Activated T-helper 2 cell treated with anti-CD3 and anti-CD28 coated beads, Interferon-gamma antibody, Interleukin-2, Interleukin-4, amounts not matched to agents 10 μg/mL and 5 μg/mL and 100 μg/mL, durations not matched to agents 14 hours and 24 hours and 36 hours (primary cell): ENCODE data around the gene SNPH. TPM values are rescaled to one million over a fixed set of nuclear protein-coding genes. Genes with fewer than 3 reads are reported as not detected.
A peak's percentile ranks its signal among the peaks of the same experiment; 100 is the strongest.

Experiments
- DNase-seq: peaks from one replicate; pipeline ENCODE4 v3.0.0; 2021; ENCODE audit warnings: low spot score
- H3K27ac Mint-ChIP-seq: one replicate; pipeline ENCODE4 v1.8.0; 2021; ENCODE audit warnings: mixed read lengths
- H3K27me3 Mint-ChIP-seq: one replicate; pipeline ENCODE4 v1.8.0; 2021; ENCODE audit warnings: low read depth, mixed read lengths
- H3K36me3 Mint-ChIP-seq: one replicate; pipeline ENCODE4 v1.8.0; 2021; ENCODE audit warnings: low read depth, mixed read lengths
- H3K4me1 Mint-ChIP-seq: one replicate; pipeline ENCODE4 v1.8.0; 2021; ENCODE audit warnings: low read depth, mixed read lengths
- H3K4me3 Mint-ChIP-seq: one replicate; pipeline ENCODE4 v1.8.0; 2021; ENCODE audit warnings: low read depth, mild to moderate bottlenecking, moderate library complexity, mixed read lengths
- H3K9me3 Mint-ChIP-seq: one replicate; pipeline ENCODE4 v1.8.0; 2021; ENCODE audit warnings: mixed read lengths
- intact Hi-C: fragments of 100-400 bp; cut with micrococcal nuclease; formaldehyde crosslinking; loops from one replicate; pipeline ENCODE4 v1.15.1; 2023
- total RNA-seq: library from RNA; stranded (reverse); gene quantifications from 2 replicates; pipeline ENCODE4 v1.2.3, GENCODE V29; 2022

The SNPH gene
- total RNA-seq, 1 donor from 2014 or later = 2.7 TPM

- peaks cover 25% of the 10 kb centered on the region for H3K4me1 Mint-ChIP-seq
- H3K4me3 Mint-ChIP-seq = peak overlapping the region; percentile 37
- H3K27ac Mint-ChIP-seq = no peak overlapping the region
- no peaks in the 10 kb centered on the region for H3K27me3 Mint-ChIP-seq
- intact Hi-C loops = loop anchor here (5.0 kb wide), 1 partner anchor 41 kb away; the partner anchor contains the start of gene RAD21L1
- H3K9me3 Mint-ChIP-seq = peaks cover 5% of the 10 kb centered on the region
- no peak for DNase-seq
- H3K36me3 Mint-ChIP-seq = peaks cover 8% of the 10 kb centered on the region
Measured at GRCh38 chr20:1267809-1268374, 1.8 kb downstream of the SNPH start.

GRCh38 chr20:1269235-1269634, 3.1 kb downstream of the SNPH start:
- no peak overlapping the region for H3K27ac Mint-ChIP-seq
- no peaks in the 10 kb centered on the region for H3K9me3 Mint-ChIP-seq
- H3K27me3 Mint-ChIP-seq = no peaks in the 10 kb centered on the region
- peaks cover 4% of the 10 kb centered on the region for H3K36me3 Mint-ChIP-seq
- H3K4me3 Mint-ChIP-seq = no peak overlapping the region
- intact Hi-C loops = loop anchor here (5.0 kb wide), 1 partner anchor 42 kb away; the partner anchor contains the start of gene RAD21L1
- peaks cover 25% of the 10 kb centered on the region for H3K4me1 Mint-ChIP-seq
- DNase-seq = no peak

GRCh38 chr20:1269850-1270249, 3.8 kb downstream of the SNPH start:
- H3K27ac Mint-ChIP-seq = no peak overlapping the region
- H3K9me3 Mint-ChIP-seq = no peaks in the 10 kb centered on the region
- no peak overlapping the region for H3K4me3 Mint-ChIP-seq
- peaks cover 4% of the 10 kb centered on the region for H3K36me3 Mint-ChIP-seq
- peaks cover 23% of the 10 kb centered on the region for H3K4me1 Mint-ChIP-seq
- no peak for DNase-seq
- H3K27me3 Mint-ChIP-seq = no peaks in the 10 kb centered on the region
- intact Hi-C loops = loop anchor here (5.0 kb wide), 1 partner anchor 43 kb away; the partner anchor contains the start of gene RAD21L1

GRCh38 chr20:1272368-1273100, 6.4 kb downstream of the SNPH start:
- Mint-ChIP-seq H3K4me3 (no peak overlapping the region), H3K27ac (no peak overlapping the region), H3K9me3 (no peaks in the 10 kb centered on the region), H3K27me3 (no peaks in the 10 kb centered on the region), H3K36me3 (peaks cover 4% of the 10 kb centered on the region), H3K4me1 (peaks cover 6% of the 10 kb centered on the region)
- intact Hi-C loops = no loop called here
- no peak for DNase-seq

GRCh38 chr20:1273366-1273765, 7.3 kb downstream of the SNPH start:
- no peak overlapping the region for H3K27ac Mint-ChIP-seq
- no peak overlapping the region for H3K4me3 Mint-ChIP-seq
- intact Hi-C loops = no loop called here
- DNase-seq = no peak
- H3K9me3 Mint-ChIP-seq = no peaks in the 10 kb centered on the region
- H3K27me3 Mint-ChIP-seq = no peaks in the 10 kb centered on the region
- H3K4me1 Mint-ChIP-seq = peaks cover 2% of the 10 kb centered on the region
- H3K36me3 Mint-ChIP-seq = peaks cover 4% of the 10 kb centered on the region

GRCh38 chr20:1274485-1275311, 8.6 kb downstream of the SNPH start:
- Mint-ChIP-seq H3K27me3 (no peaks in the 10 kb centered on the region), H3K4me1 (no peaks in the 10 kb centered on the region), H3K4me3 (no peak overlapping the region), H3K36me3 (no peaks in the 10 kb centered on the region), H3K27ac (no peak overlapping the region), H3K9me3 (no peaks in the 10 kb centered on the region)
- intact Hi-C loops = no loop called here
- no peak for DNase-seq

GRCh38 chr20:1275919-1276318, 9.8 kb downstream of the SNPH start:
- Mint-ChIP-seq H3K27ac (no peak overlapping the region), H3K9me3 (no peaks in the 10 kb centered on the region), H3K4me3 (no peak overlapping the region), H3K27me3 (no peaks in the 10 kb centered on the region), H3K4me1 (no peaks in the 10 kb centered on the region), H3K36me3 (no peaks in the 10 kb centered on the region)
- intact Hi-C loops = no loop called here
- DNase-seq = no peak

GRCh38 chr20:1277529-1278322, 11.6 kb downstream of the SNPH start:
- intact Hi-C loops = no loop called here
- H3K27ac Mint-ChIP-seq = no peak overlapping the region
- no peaks in the 10 kb centered on the region for H3K27me3 Mint-ChIP-seq
- H3K9me3 Mint-ChIP-seq = no peaks in the 10 kb centered on the region
- no peaks in the 10 kb centered on the region for H3K36me3 Mint-ChIP-seq
- DNase-seq = no peak
- H3K4me3 Mint-ChIP-seq = no peak overlapping the region
- no peaks in the 10 kb centered on the region for H3K4me1 Mint-ChIP-seq

GRCh38 chr20:1278993-1279392, 12.9 kb downstream of the SNPH start:
- Mint-ChIP-seq H3K27me3 (no peaks in the 10 kb centered on the region), H3K4me1 (no peaks in the 10 kb centered on the region)
- intact Hi-C loops = no loop called here

GRCh38 chr20:1280195-1281102, 14.4 kb downstream of the SNPH start:
- no peak for DNase-seq
- intact Hi-C loops = no loop called here
- H3K27ac Mint-ChIP-seq = no peak overlapping the region

More at GRCh38 chr20:1278993-1279392, 12.9 kb downstream of the SNPH start:
- Mint-ChIP-seq H3K9me3 (no peaks in the 10 kb centered on the region), H3K36me3 (no peaks in the 10 kb centered on the region), H3K27ac (no peak overlapping the region), H3K4me3 (no peak overlapping the region)
- DNase-seq = no peak

GRCh38 chr20:1281279-1282057, 15.4 kb downstream of the SNPH start:
- H3K4me3 Mint-ChIP-seq = no peak overlapping the region
- no peaks in the 10 kb centered on the region for H3K9me3 Mint-ChIP-seq
- intact Hi-C loops = no loop called here
- H3K27me3 Mint-ChIP-seq = no peaks in the 10 kb centered on the region
- peaks cover 4% of the 10 kb centered on the region for H3K4me1 Mint-ChIP-seq
- peak; percentile 4 for DNase-seq
- peak overlapping the region; percentile 14 for H3K27ac Mint-ChIP-seq
- H3K36me3 Mint-ChIP-seq = no peaks in the 10 kb centered on the region

More at GRCh38 chr20:1280195-1281102, 14.4 kb downstream of the SNPH start:
- Mint-ChIP-seq H3K9me3 (no peaks in the 10 kb centered on the region), H3K4me1 (no peaks in the 10 kb centered on the region), H3K4me3 (no peak overlapping the region), H3K27me3 (no peaks in the 10 kb centered on the region), H3K36me3 (no peaks in the 10 kb centered on the region)
